IMR-90 (cell line): ENCODE results near the gene PRKG2. TPM values are rescaled to one million over a fixed set of nuclear protein-coding genes. Genes with fewer than 3 reads are reported as not detected.

Experiments used
- ATAC-seq: fragments of 200-7000 bp; cut with Tn5 transposase; 2 replicates; pipeline ENCODE4 v1.9.1; 2020; ENCODE audit warnings: low read depth, mild to moderate bottlenecking, moderate library complexity
- BruUV-seq: library from RNA; stranded (reverse); fragments of 400-500 nt; replicated peaks from 2 replicates; lab custom pipeline; 2021; lab: Mats Ljungman, UMichigan
- CTCF ChIA-PET: fragments of 300-600 bp; formaldehyde crosslinking; extraction: SDS; loops from one replicate; lab custom pipeline; 2021; ENCODE audit warnings: antibody characterized with exemption; lab: Yijun Ruan, JAX
- POLR2A ChIA-PET: fragments of 300-600 bp; sonication (Branson Sonifier 250); formaldehyde crosslinking; loops from one replicate; lab custom pipeline; 2022; ENCODE audit warnings: antibody characterized with exemption; ENCODE audit not compliant: unreplicated experiment; lab: Charles Lee
- DNase-seq: peaks from one replicate; pipeline ENCODE4 v3.0.0; 2013
- H2AFZ ChIP-seq: replicated peaks from 2 replicates; pipeline ENCODE3; 2013; ENCODE audit warnings: low read length, mild to moderate bottlenecking; ENCODE audit not compliant: poor library complexity
- H2AK5ac ChIP-seq: 2 replicates; pipeline ENCODE4 v1.6.1; 2013; ENCODE audit warnings: low read depth, low read length, inconsistent platforms
- H2AK9ac ChIP-seq: replicated peaks from 2 replicates; pipeline ENCODE3; 2013; ENCODE audit warnings: mild to moderate bottlenecking, low read depth, low read length, moderate library complexity; ENCODE audit not compliant: poor library complexity
- H2BK120ac ChIP-seq: 2 replicates; pipeline ENCODE4 v1.6.1; 2013; ENCODE audit warnings: low read depth, low read length, inconsistent platforms
- H2BK15ac ChIP-seq: 3 replicates; pipeline ENCODE4 v1.6.1; 2013; ENCODE audit warnings: low read depth, low read length, inconsistent platforms
- H2BK20ac ChIP-seq: 2 replicates; pipeline ENCODE4 v1.6.1; 2013; ENCODE audit warnings: low read depth, mild to moderate bottlenecking, inconsistent platforms, low read length, moderate library complexity
- H2BK5ac ChIP-seq: 2 replicates; pipeline ENCODE4 v1.6.1; 2013; ENCODE audit warnings: mild to moderate bottlenecking, low read depth, low read length, inconsistent platforms; ENCODE audit not compliant: poor library complexity, severe bottlenecking
- H3K14ac ChIP-seq: replicated peaks from 2 replicates; pipeline ENCODE4 v1.6.1; 2013; ENCODE audit warnings: low read depth, low read length, inconsistent platforms
- H3K18ac ChIP-seq: 2 replicates; pipeline ENCODE4 v1.6.1; 2013; ENCODE audit warnings: low read depth, low read length, control low read depth
- H3K23ac ChIP-seq: 2 replicates; pipeline ENCODE4 v1.6.1; 2013; ENCODE audit warnings: low read depth, low read length, inconsistent platforms
- H3K27ac ChIP-seq: 2 replicates; pipeline ENCODE4 v1.5.1; 2013; ENCODE audit warnings: mild to moderate bottlenecking, control low read depth, low read length; ENCODE audit not compliant: insufficient read depth
- H3K27me3 ChIP-seq: 2 replicates; pipeline ENCODE4 v1.6.1; 2013; ENCODE audit warnings: low read length; ENCODE audit not compliant: control insufficient read depth, insufficient read depth
- H3K36me3 ChIP-seq: 2 replicates; pipeline ENCODE4 v1.6.1; 2013; ENCODE audit warnings: low read length, mixed read lengths; ENCODE audit not compliant: control insufficient read depth, insufficient read depth
- H3K4ac ChIP-seq: 2 replicates; pipeline ENCODE4 v1.6.1; 2013; ENCODE audit warnings: low read depth, low read length, inconsistent platforms
- H3K4me1 ChIP-seq: 2 replicates; pipeline ENCODE4 v1.6.1; 2013; ENCODE audit warnings: low read length, mixed read lengths; ENCODE audit not compliant: control insufficient read depth, insufficient read depth
- H3K4me2 ChIP-seq: 2 replicates; pipeline ENCODE4 v1.6.1; 2013; ENCODE audit warnings: low read depth, mild to moderate bottlenecking, control low read depth, low read length, moderate library complexity
- H3K4me3 ChIP-seq: 2 replicates; pipeline ENCODE4 v1.5.1; 2013; ENCODE audit warnings: low read depth, mild to moderate bottlenecking, control low read depth, low read length, moderate library complexity; ENCODE audit not compliant: insufficient read depth
- H3K56ac ChIP-seq: 2 replicates; pipeline ENCODE4 v1.6.1; 2013; ENCODE audit warnings: low read length, inconsistent platforms; ENCODE audit not compliant: insufficient read depth; ENCODE audit errors: extremely low read depth
- H3K79me1 ChIP-seq, 2 experiments: 2 replicates each; pipeline ENCODE4 v1.6.1; 2013; ENCODE audit warnings: low read length in 2 of 2, inconsistent platforms in 1 of 2, low read depth in 1 of 2
- H3K9ac ChIP-seq: 2 replicates; pipeline ENCODE4 v1.6.1; 2013; ENCODE audit warnings: low read depth, low read length, control low read depth
- H3K9me1 ChIP-seq: 2 replicates; pipeline ENCODE4 v1.6.1; 2013; ENCODE audit warnings: low read length, inconsistent platforms; ENCODE audit not compliant: insufficient read depth
- H3K9me3 ChIP-seq: 2 replicates; pipeline ENCODE4 v1.6.1; 2013; ENCODE audit warnings: low read length; ENCODE audit not compliant: control insufficient read depth, insufficient read depth
- H4K20me1 ChIP-seq: 2 replicates; pipeline ENCODE4 v1.6.1; 2013; ENCODE audit warnings: low read length, inconsistent platforms; ENCODE audit not compliant: insufficient read depth
- H4K5ac ChIP-seq: 2 replicates; pipeline ENCODE4 v1.6.1; 2013; ENCODE audit warnings: mild to moderate bottlenecking, low read depth, low read length, control low read depth
- H4K8ac ChIP-seq, 2 experiments: 2 replicates each; pipeline ENCODE4 v1.6.1; 2013; ENCODE audit warnings: low read depth in 2 of 2, low read length in 2 of 2, control low read depth in 1 of 2, inconsistent platforms in 1 of 2
- H4K91ac ChIP-seq: 2 replicates; pipeline ENCODE4 v1.6.1; 2013; ENCODE audit warnings: low read depth, low read length, inconsistent platforms; ENCODE audit not compliant: insufficient read depth
- BHLHE40 ChIP-seq: fragments of 150-350 bp; IDR thresholded peaks from 2 replicates; pipeline ENCODE4 v1.6.1; 2016; ENCODE audit warnings: mild to moderate bottlenecking, low read depth, low read length
- MAFK ChIP-seq: IDR thresholded peaks from 2 replicates; pipeline ENCODE4 v1.6.1; 2012; ENCODE audit warnings: low read depth, low read length, improper control_type of control experiment
- MAZ ChIP-seq: IDR thresholded peaks from 2 replicates; pipeline ENCODE4 v1.6.1; 2012; ENCODE audit warnings: low read depth, mild to moderate bottlenecking, low read length, improper control_type of control experiment, moderate library complexity, borderline replicate concordance
- dilution Hi-C: fragments of 300-500 bp; cut with HindIII; formaldehyde crosslinking; loops from one replicate; pipeline ENCODE4 v1.14.3; 2018; ENCODE audit warnings: low sequenced_read_pairs; ENCODE audit not compliant: unreplicated experiment
- in situ Hi-C: fragments of 300-500 bp; cut with MboI; formaldehyde crosslinking; loops from 3 replicates; pipeline ENCODE4 v1.14.3; 2019; ENCODE audit warnings: low sequenced_read_pairs, inconsistent platforms, mixed read lengths
- intact Hi-C: fragments of 100-400 bp; cut with micrococcal nuclease; formaldehyde crosslinking; loops from 2 replicates; pipeline ENCODE4 v1.10.0; 2022
- polyA plus RNA-seq, 3 experiments: library from polyadenylated mRNA; depleted of rRNA; stranded (reverse); fragments of >200 nt; gene quantifications; 2 replicates each; pipeline ENCODE4 v1.2.3, GENCODE V29; 2012; ENCODE audit warnings: low replicate concordance in 1 of 3
- total RNA-seq: library from RNA; depleted of rRNA; stranded (reverse); fragments of >200 nt; gene quantifications from 2 replicates; pipeline ENCODE4 v1.2.3, GENCODE V29; 2012
- TF ChIP-seq, protein P1 (sequence below): fragments of 150-350 bp; IDR thresholded peaks from 2 replicates; pipeline ENCODE4 v1.6.1; 2017; ENCODE audit warnings: mild to moderate bottlenecking, antibody characterized with exemption, low read length, low read depth
- TF ChIP-seq, protein P2 (sequence below): fragments of 150-350 bp; IDR thresholded peaks from 2 replicates; pipeline ENCODE4 v1.6.1; 2016; ENCODE audit warnings: low read depth, mild to moderate bottlenecking, low read length, moderate library complexity, borderline replicate concordance

PRKG2 gene
- total and polyA plus RNA-seq, 2 of the 4 experiments (the other 2 are of a cell fraction), result 0.44 to 2.0 TPM

GRCh38 chr4:81061344-81061730 is 153.7 kb downstream of the PRKG2 start:
- Histone ChIP-seq H4K8ac (no peak overlapping the region), H3K9me3 (no peaks in the 10 kb centered on the region), H3K36me3 (no peaks in the 10 kb centered on the region), H2BK5ac (no peak overlapping the region), H3K4ac (no peak overlapping the region), H4K5ac (no peak overlapping the region), H3K9ac (no peak overlapping the region), H3K18ac (no peak overlapping the region; the same call in 1 of the 2 replicates), H3K23ac (no peak overlapping the region), H4K91ac (no peak overlapping the region), H3K14ac (no peak overlapping the region), H2AK9ac (no peak overlapping the region), H3K4me3 (no peak overlapping the region), H2BK20ac (no peak overlapping the region), H3K79me1 (no peaks in the 10 kb centered on the region), H3K56ac (no peak overlapping the region), H2BK15ac (no peak overlapping the region), H3K4me2 (no peak overlapping the region), H3K9me1 (no peaks in the 10 kb centered on the region; the same call in 1 of the 2 replicates), H2AFZ (no peak overlapping the region), H3K27ac (no peak overlapping the region), H3K4me1 (peaks cover 6% of the 10 kb centered on the region; the same call in 1 of the 2 replicates), H3K27me3 (no peaks in the 10 kb centered on the region; the same call in 1 of the 2 replicates), H2BK120ac (no peak overlapping the region), H2AK5ac (no peak overlapping the region), H4K20me1 (no peaks in the 10 kb centered on the region)
- intact Hi-C loops, result loop anchor here (10.0 kb wide), 1 partner anchor 1143 kb away; no protein-coding TSS in a partner anchor
- ATAC-seq (no peak), DNase-seq (no peak)
- dilution Hi-C loops, result no loop called here
- no TSS peak for BruUV-seq
- TF ChIP-seq BHLHE40 (no peak), MAFK (no peak), MAZ (no peak)
- TF ChIP-seq, protein P1, sequence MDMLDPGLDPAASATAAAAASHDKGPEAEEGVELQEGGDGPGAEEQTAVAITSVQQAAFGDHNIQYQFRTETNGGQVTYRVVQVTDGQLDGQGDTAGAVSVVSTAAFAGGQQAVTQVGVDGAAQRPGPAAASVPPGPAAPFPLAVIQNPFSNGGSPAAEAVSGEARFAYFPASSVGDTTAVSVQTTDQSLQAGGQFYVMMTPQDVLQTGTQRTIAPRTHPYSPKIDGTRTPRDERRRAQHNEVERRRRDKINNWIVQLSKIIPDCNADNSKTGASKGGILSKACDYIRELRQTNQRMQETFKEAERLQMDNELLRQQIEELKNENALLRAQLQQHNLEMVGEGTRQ, result no peak
- TF ChIP-seq, protein P2, sequence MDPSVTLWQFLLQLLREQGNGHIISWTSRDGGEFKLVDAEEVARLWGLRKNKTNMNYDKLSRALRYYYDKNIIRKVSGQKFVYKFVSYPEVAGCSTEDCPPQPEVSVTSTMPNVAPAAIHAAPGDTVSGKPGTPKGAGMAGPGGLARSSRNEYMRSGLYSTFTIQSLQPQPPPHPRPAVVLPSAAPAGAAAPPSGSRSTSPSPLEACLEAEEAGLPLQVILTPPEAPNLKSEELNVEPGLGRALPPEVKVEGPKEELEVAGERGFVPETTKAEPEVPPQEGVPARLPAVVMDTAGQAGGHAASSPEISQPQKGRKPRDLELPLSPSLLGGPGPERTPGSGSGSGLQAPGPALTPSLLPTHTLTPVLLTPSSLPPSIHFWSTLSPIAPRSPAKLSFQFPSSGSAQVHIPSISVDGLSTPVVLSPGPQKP, result no peak
- in situ Hi-C loops, result no loop called here
- CTCF ChIA-PET, result no interaction called here
- POLR2A ChIA-PET, result no interaction called here
